Fibroblast of the aortic adventitia (primary cell): ENCODE data around the gene TNXB. TPM values are rescaled to one million over a fixed set of nuclear protein-coding genes. Genes with fewer than 3 reads are reported as not detected.

Experiments
- DNase-seq: peaks from one replicate; pipeline ENCODE4 v3.0.0-alpha.2; 2010; ENCODE audit warnings: low read depth
- H3K4me3 ChIP-seq: 2 replicates; pipeline ENCODE4 v1.5.1; 2011; ENCODE audit warnings: low read depth, mild to moderate bottlenecking, control low read depth, low read length, moderate library complexity
- total RNA-seq: library from RNA; depleted of rRNA; stranded (reverse); fragments of >200 nt; gene quantifications from 2 replicates; pipeline ENCODE4 v1.2.3, GENCODE V29; 2012; ENCODE audit warnings: low replicate concordance
- TF ChIP-seq, protein P1 (sequence below): IDR thresholded peaks from 2 replicates; pipeline ENCODE4 v1.5.1; 2011; ENCODE audit warnings: mild to moderate bottlenecking, low read length, control low read depth, inconsistent platforms; ENCODE audit not compliant: insufficient read depth

Gene TNXB
- total RNA-seq, 1 donor, result 54.0 TPM

DNA sequence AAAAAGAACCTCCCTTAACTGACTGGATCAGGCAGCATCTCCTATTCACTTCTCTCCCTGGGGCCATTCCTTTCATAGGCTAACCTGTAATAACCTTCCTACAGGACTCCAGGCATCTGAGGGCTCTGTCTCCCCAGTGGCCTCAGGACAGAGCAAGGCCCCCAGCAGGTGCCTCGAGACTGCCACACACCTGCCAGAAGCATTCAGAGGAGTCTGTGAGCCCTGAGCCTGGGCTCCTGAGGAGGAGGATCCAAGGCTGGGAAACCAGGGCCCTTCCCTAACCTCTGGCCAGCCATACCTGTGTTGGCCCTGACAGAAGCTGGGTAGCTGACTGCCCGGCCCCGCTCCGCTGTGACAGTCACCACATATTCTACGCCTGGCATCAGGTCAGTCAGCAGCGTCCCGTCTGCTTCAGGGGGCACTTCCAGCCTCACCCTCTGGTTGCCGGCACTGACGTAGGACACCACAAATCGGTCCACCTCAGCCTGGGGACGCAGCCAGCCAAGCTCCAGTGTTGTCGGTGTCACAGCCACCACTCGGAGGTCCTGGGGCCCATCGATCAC is 20.6 kb downstream of the TNXB start:
- no peak for DNase-seq
- TF ChIP-seq, protein P1, sequence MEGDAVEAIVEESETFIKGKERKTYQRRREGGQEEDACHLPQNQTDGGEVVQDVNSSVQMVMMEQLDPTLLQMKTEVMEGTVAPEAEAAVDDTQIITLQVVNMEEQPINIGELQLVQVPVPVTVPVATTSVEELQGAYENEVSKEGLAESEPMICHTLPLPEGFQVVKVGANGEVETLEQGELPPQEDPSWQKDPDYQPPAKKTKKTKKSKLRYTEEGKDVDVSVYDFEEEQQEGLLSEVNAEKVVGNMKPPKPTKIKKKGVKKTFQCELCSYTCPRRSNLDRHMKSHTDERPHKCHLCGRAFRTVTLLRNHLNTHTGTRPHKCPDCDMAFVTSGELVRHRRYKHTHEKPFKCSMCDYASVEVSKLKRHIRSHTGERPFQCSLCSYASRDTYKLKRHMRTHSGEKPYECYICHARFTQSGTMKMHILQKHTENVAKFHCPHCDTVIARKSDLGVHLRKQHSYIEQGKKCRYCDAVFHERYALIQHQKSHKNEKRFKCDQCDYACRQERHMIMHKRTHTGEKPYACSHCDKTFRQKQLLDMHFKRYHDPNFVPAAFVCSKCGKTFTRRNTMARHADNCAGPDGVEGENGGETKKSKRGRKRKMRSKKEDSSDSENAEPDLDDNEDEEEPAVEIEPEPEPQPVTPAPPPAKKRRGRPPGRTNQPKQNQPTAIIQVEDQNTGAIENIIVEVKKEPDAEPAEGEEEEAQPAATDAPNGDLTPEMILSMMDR, result no peak
- H3K4me3 ChIP-seq, result no peak overlapping the region

DNA sequence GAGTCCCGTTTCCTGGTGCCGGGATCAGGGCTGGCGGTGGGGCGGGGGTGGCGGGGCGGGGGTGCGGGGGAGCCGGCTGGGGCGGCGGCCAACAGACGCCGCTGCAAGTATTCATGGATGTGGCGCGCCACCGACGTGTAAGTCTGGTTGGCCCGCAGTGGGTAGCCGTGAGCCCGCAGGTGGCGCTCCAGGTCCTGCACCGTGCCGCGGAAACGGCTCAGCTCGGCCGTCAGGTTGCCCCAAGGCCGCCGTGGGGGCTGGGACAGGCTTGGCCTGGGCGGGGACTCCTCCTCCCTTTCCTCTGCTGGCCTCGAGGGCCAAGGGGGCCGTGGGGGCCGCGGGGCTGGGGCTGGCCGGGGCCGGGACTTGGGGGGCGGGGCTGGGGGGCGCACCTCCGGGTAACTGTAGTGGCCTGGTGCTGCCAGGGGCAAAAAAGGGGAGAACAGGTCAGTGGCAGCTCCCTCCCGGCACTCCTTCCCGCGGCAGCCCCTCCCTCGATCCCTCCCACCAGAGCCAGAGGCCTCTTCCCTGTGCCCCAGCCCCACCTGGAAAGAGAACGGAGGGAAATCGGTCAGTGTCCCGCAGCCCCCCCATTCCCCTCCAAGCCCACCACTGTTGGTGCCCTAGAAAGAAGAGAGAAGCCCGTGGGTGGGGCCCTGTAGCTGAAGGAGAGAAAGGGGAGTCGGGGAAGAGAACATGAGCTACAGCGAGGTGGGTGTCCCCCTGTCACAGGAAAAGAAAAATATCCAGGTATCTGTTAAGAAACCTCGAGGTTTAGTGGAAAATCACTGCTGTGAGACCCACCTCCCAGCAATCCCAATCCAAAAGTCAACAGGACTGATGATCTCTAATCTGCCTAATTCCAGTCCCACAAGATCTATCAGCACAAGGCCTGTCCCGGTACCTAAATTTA is 21.3 kb downstream of the TNXB start:
- TF ChIP-seq, protein P1, result peak; percentile 61
- H3K4me3 ChIP-seq, result no peak overlapping the region
- peak; percentile 68 for DNase-seq

DNA sequence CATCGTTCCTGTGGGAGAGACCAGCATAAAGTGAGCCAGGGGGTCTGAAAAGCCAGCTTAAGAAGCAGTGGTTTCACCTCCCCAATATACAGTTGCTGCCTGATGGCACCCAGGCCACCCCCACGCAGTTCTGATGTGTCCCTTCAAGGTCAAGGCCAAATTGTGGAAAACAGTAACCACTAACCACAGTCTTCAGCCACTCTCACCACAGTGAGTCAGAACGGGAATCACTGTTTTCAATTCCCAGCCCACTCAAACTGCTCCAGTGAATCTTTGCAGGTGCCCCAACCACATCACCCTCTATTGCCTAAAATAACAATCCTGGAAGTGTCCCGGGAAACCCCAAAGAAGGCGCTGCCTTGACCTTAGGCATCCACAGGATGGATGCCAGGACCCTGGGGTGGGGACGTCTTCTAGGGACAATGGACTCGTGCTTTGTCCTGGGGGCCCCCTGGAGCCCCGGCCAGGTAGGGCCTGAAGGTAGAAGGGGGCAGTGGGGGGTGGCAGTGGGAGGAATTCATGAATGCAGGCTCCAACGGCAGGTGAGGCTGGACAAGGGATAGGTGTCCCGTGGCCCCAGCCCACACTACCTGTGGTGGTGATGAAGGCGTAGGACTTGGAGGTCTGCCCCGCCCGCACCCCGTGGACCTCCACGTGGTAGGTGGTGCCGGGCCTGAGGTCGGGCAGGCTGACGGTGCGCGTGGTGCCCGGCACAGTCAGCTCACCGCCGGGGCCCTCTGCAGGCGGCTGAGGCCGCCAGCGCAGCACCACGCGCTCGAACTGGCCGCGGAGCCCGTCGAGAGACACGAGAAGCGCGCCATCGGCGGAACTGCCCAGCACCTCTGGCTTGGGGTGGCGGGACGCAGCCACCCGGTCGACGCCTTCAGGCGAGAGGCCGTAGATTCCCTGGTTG is 22.2 kb downstream of the TNXB start:
- TF ChIP-seq, protein P1, result no peak

DNA sequence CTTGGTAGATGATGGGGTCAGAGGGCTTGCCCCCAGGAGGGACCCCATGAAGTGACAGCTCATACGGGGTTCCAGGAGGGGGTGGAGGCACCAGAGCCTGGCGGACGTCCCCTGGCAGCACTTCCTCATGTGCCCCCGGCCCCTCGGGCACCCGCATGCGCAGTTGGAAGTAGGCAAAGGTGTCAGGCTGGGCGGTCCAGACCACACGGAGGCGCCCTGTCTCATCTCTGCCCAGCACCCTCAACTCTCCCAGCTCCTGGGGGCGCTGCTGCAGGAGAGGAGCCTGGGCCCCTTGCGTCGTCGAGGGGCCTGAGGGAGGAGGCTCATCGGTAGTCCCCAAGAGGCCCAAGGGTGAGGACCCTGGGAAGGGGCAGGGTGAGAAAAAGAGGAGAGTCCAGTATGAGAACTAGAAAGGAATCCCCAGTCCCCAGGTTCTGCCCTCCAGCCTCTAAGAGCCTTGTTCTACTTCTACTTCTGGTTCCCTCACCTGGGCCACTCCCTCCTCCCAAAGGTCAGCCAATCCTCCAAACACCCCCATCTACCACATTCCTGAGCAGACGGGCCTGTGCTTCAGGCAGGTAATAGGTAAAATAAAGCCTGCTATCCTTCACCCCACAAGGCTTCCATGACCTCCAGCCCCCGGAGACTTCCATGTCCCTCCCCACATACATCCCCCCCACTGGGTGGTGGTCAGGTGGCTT is 23.2 kb downstream of the TNXB start:
- TF ChIP-seq, protein P1, result no peak
- no peak for DNase-seq
- no peak overlapping the region for H3K4me3 ChIP-seq

More for the DNA sequence above, 22.2 kb downstream of the TNXB start:
- DNase-seq, result peak; percentile 73
- no peak overlapping the region for H3K4me3 ChIP-seq

GRCh38 chr6:32084780-32085179 is 24.4 kb downstream of the TNXB start:
- no peak for DNase-seq
- no peak overlapping the region for H3K4me3 ChIP-seq
- TF ChIP-seq, protein P1, result no peak
